D721Med (cell line): ENCODE measurements around the gene TAGLN2.

Experiments used
- DNase-seq: peaks from one replicate; pipeline ENCODE4 v3.0.0; 2011; ENCODE audit warnings: low spot score; ENCODE audit not compliant: insufficient read length
- FAIRE-seq: peaks from 2 replicates; lab custom pipeline; 2011; peaks lifted over from hg19 to GRCh38; lab: Jason Lieb, UNC
- CTCF ChIP-seq: IDR thresholded peaks from 2 replicates; pipeline ENCODE4 v1.5.1; 2012; ENCODE audit warnings: mild to moderate bottlenecking, control low read depth; ENCODE audit not compliant: insufficient read depth; ENCODE audit errors: missing control alignments

Gene TAGLN2

GRCh38 chr1:159927211-159927848, 2.0 kb upstream of the TAGLN2 start:
- FAIRE-seq, result no peak
- no peak for TF ChIP-seq CTCF
- DNase-seq, result no peak

- no peak for TF ChIP-seq CTCF
- DNase-seq, result no peak
- FAIRE-seq, result no peak
Measured at GRCh38 chr1:159925719-159926078, 392 bp upstream of the TAGLN2 start.

- FAIRE-seq (no peak), DNase-seq (no peak)
- no peak for TF ChIP-seq CTCF
Measured at GRCh38 chr1:159924025-159924790, 1.1 kb downstream of the TAGLN2 start.

- FAIRE-seq (no peak), DNase-seq (no peak)
Measured at GRCh38 chr1:159923203-159924024, 1.9 kb downstream of the TAGLN2 start.

GRCh38 chr1:159922511-159923202, 2.6 kb downstream of the TAGLN2 start:
- FAIRE-seq, result no peak
- no peak for TF ChIP-seq CTCF
- DNase-seq, result no peak

More at GRCh38 chr1:159923203-159924024, 1.9 kb downstream of the TAGLN2 start:
- no peak for TF ChIP-seq CTCF

- no peak for TF ChIP-seq CTCF
- DNase-seq, result no peak
- no peak for FAIRE-seq
Measured at GRCh38 chr1:159921700-159922504, 3.4 kb downstream of the TAGLN2 start.
